Hepatocyte (in vitro differentiated cells): Measurements from ENCODE around the gene SCNM1. TPM values are rescaled to one million over a fixed set of nuclear protein-coding genes. Genes with fewer than 3 reads are reported as not detected.

ENCODE experiments used
- DNase-seq: peaks from one replicate; pipeline ENCODE4 v3.0.0-alpha.2; 2016; ENCODE audit warnings: low spot score
- H2AFZ ChIP-seq: fragments of 200-600 bp; sonication (generic); 2 replicates; pipeline ENCODE4 v1.6.0; 2016; ENCODE audit warnings: antibody characterized with exemption, mild to moderate bottlenecking
- H3K27ac ChIP-seq: fragments of 200-600 bp; sonication (generic); 2 replicates; pipeline ENCODE4 v1.5.1; 2016; ENCODE audit warnings: mild to moderate bottlenecking
- H3K27me3 ChIP-seq: fragments of 200-600 bp; sonication (generic); 2 replicates; pipeline ENCODE4 v1.6.1; 2016
- H3K36me3 ChIP-seq: fragments of 200-600 bp; sonication (generic); replicated peaks from 2 replicates; pipeline ENCODE4 v1.5.1; 2016; ENCODE audit warnings: low read depth; ENCODE audit not compliant: insufficient read depth
- H3K4me1 ChIP-seq: fragments of 200-600 bp; sonication (generic); 2 replicates; pipeline ENCODE4 v1.5.1; 2016; ENCODE audit warnings: mild to moderate bottlenecking, moderate library complexity; ENCODE audit not compliant: insufficient read depth
- H3K4me2 ChIP-seq: fragments of 200-600 bp; sonication (generic); 2 replicates; pipeline ENCODE4 v1.6.0; 2016
- H3K4me3 ChIP-seq: fragments of 200-600 bp; sonication (generic); 2 replicates; pipeline ENCODE4 v1.5.1; 2016; ENCODE audit warnings: mild to moderate bottlenecking
- H3K79me2 ChIP-seq: fragments of 200-600 bp; sonication (generic); 2 replicates; pipeline ENCODE4 v1.6.0; 2017; ENCODE audit warnings: mild to moderate bottlenecking
- H3K9me2 ChIP-seq: fragments of 200-600 bp; sonication (generic); replicated peaks from 2 replicates; pipeline ENCODE4 v1.6.0; 2017; ENCODE audit warnings: mild to moderate bottlenecking; ENCODE audit not compliant: insufficient read depth
- H3K9me3 ChIP-seq: fragments of 200-600 bp; sonication (generic); 2 replicates; pipeline ENCODE4 v1.5.1; 2016; ENCODE audit warnings: low read depth, mild to moderate bottlenecking
- H4K20me1 ChIP-seq: fragments of 200-600 bp; sonication (generic); 2 replicates; pipeline ENCODE4 v1.6.0; 2016; ENCODE audit warnings: mild to moderate bottlenecking; ENCODE audit not compliant: insufficient read depth, poor library complexity, severe bottlenecking
- EZH2 ChIP-seq: fragments of 200-600 bp; sonication (generic); IDR thresholded peaks from 2 replicates; pipeline ENCODE4 v1.6.1; 2016; ENCODE audit warnings: antibody characterized with exemption, mild to moderate bottlenecking, borderline replicate concordance
- EZH2phosphoT487 ChIP-seq: fragments of 200-600 bp; sonication (generic); IDR thresholded peaks from one replicate; pipeline ENCODE4 v1.6.1; 2018; ENCODE audit warnings: antibody characterized with exemption, mild to moderate bottlenecking, low read depth, moderate library complexity; ENCODE audit not compliant: unreplicated experiment, severe bottlenecking
- WGBS: methylation state at CpG from one replicate; pipeline ENCODE4 v1.1.6; 2016; ENCODE audit warnings: low lambda C conversion rate; ENCODE audit errors: missing lambda C conversion rate; 5-methylcytosine and 5-hydroxymethylcytosine counted together
- polyA plus RNA-seq: library from polyadenylated mRNA; unstranded; fragments of >200 nt; fragmentation: Nextera tagmentation; extraction: Ambion mirVana; gene quantifications from 2 replicates; pipeline ENCODE4 v1.2.1, GENCODE V29; 2016
- total RNA-seq: library from RNA; depleted of rRNA; stranded (reverse); fragments of >200 nt; gene quantifications from 2 replicates; pipeline ENCODE4 v1.2.3, GENCODE V29; 2014
- TF ChIP-seq, protein P1 (sequence below): fragments of 200-600 bp; sonication (generic); IDR thresholded peaks from 2 replicates; pipeline ENCODE4 v1.5.1; 2016; ENCODE audit warnings: antibody characterized with exemption, mild to moderate bottlenecking; ENCODE audit not compliant: poor library complexity

Gene SCNM1
- total and polyA plus RNA-seq, 2 experiments from 2014 or later = 21.5 to 55.4 TPM

DNA sequence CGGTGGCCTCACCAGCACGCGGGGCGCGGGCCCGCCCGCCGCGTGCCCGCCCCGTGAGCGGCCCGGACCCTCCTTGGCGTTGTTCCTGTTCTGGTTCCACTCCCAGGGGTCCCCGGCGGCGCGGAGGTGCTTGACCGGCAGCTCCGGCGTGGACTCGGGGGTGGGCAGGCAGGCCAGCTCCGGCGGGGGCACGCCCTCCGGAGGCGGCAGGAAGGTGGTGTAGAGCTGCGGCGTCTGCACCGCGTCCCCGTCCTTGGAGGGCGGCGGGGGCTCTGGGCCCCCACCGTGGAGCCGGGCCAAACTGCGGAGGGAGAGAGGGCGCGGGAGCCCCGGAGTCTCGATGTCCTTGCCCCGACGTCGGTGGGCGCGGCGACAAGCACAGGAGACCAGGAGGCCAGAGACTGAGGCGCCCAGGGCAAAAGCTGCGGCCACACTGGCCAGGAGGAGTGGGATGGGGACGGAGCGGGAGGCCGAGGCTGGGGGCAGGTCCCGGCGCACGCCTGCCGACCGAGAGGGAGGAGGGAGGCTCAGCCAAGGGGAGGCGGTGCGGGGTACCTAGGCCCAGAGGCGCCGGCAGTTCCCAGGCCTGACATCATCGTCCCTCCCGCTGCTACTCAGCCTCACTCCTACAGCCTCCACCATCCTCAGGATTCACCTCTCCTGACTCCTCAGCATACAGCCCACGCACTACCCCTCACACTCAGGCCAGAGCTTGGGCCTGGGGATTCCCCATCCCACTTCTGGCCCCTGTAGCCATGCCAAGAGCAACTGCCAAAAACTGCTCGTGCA, 32.7 kb upstream of the SCNM1 start:
- Histone ChIP-seq H3K9me2 (no peaks in the 10 kb centered on the region), H3K27ac (no peak overlapping the region), H3K27me3 (peaks cover 17% of the 10 kb centered on the region), H3K79me2 (no peaks in the 10 kb centered on the region), H4K20me1 (no peaks in the 10 kb centered on the region), H3K9me3 (no peaks in the 10 kb centered on the region), H3K4me3 (no peak overlapping the region), H3K36me3 (no peaks in the 10 kb centered on the region), H2AFZ (no peak overlapping the region), H3K4me2 (peak overlapping the region; percentile 90), H3K4me1 (peaks cover 14% of the 10 kb centered on the region)
- no peak for TF ChIP-seq EZH2phosphoT487
- no peak for TF ChIP-seq EZH2
- DNase-seq = no peak
- 63% methylated on average over 35 of the region's 65 CpGs for WGBS

- H3K9me2 ChIP-seq = no peaks in the 10 kb centered on the region
- TF ChIP-seq, protein P1, sequence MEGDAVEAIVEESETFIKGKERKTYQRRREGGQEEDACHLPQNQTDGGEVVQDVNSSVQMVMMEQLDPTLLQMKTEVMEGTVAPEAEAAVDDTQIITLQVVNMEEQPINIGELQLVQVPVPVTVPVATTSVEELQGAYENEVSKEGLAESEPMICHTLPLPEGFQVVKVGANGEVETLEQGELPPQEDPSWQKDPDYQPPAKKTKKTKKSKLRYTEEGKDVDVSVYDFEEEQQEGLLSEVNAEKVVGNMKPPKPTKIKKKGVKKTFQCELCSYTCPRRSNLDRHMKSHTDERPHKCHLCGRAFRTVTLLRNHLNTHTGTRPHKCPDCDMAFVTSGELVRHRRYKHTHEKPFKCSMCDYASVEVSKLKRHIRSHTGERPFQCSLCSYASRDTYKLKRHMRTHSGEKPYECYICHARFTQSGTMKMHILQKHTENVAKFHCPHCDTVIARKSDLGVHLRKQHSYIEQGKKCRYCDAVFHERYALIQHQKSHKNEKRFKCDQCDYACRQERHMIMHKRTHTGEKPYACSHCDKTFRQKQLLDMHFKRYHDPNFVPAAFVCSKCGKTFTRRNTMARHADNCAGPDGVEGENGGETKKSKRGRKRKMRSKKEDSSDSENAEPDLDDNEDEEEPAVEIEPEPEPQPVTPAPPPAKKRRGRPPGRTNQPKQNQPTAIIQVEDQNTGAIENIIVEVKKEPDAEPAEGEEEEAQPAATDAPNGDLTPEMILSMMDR = no peak
- no peak for TF ChIP-seq EZH2phosphoT487
- no peak for TF ChIP-seq EZH2
- H3K4me3 ChIP-seq = no peak overlapping the region
- 98% methylated on average over 3 of the region's 3 CpGs for WGBS
- no peak overlapping the region for H3K4me2 ChIP-seq
- no peaks in the 10 kb centered on the region for H3K9me3 ChIP-seq
- no peaks in the 10 kb centered on the region for H3K79me2 ChIP-seq
- no peak overlapping the region for H3K27ac ChIP-seq
- H3K4me1 ChIP-seq = peaks cover 14% of the 10 kb centered on the region
- H3K36me3 ChIP-seq = no peaks in the 10 kb centered on the region
- no peak for DNase-seq
- no peaks in the 10 kb centered on the region for H4K20me1 ChIP-seq
- peaks cover 17% of the 10 kb centered on the region for H3K27me3 ChIP-seq
- H2AFZ ChIP-seq = no peak overlapping the region
Measured at GRCh38 chr1:151134396-151134795, 31.5 kb upstream of the SCNM1 start.

GRCh38 chr1:151134991-151135390, 31.0 kb upstream of the SCNM1 start:
- no peaks in the 10 kb centered on the region for H3K36me3 ChIP-seq
- DNase-seq = no peak
- peaks cover 17% of the 10 kb centered on the region for H3K27me3 ChIP-seq

More at GRCh38 chr1:151134991-151135390, 31.0 kb upstream of the SCNM1 start:
- Histone ChIP-seq H3K9me3 (no peaks in the 10 kb centered on the region), H3K4me2 (no peak overlapping the region), H3K79me2 (no peaks in the 10 kb centered on the region), H3K27ac (no peak overlapping the region), H4K20me1 (no peaks in the 10 kb centered on the region), H3K4me3 (no peak overlapping the region), H3K9me2 (no peaks in the 10 kb centered on the region), H3K4me1 (peaks cover 14% of the 10 kb centered on the region), H2AFZ (no peak overlapping the region)
- WGBS = 97% methylated on average over 7 of the region's 7 CpGs
- TF ChIP-seq, protein P1 = no peak
- TF ChIP-seq EZH2 (no peak), EZH2phosphoT487 (no peak)
